Activated naive CD4-positive, alpha-beta T cell treated with anti-CD3 and anti-CD28 coated beads, Interleukin-2, amount 50 U/mL, for 24 hours (primary cell): ENCODE results near the gene GPN2.

ENCODE experiments used
- H3K27ac Mint-ChIP-seq: one replicate; pipeline ENCODE4 v1.8.0; 2021; ENCODE audit warnings: mild to moderate bottlenecking, mixed read lengths
- H3K27me3 Mint-ChIP-seq: one replicate; pipeline ENCODE4 v1.8.0; 2021; ENCODE audit warnings: mixed read lengths
- H3K36me3 Mint-ChIP-seq: one replicate; pipeline ENCODE4 v1.8.0; 2021; ENCODE audit warnings: mixed read lengths
- H3K4me1 Mint-ChIP-seq: one replicate; pipeline ENCODE4 v1.8.0; 2021; ENCODE audit warnings: mixed read lengths
- H3K4me3 Mint-ChIP-seq: one replicate; pipeline ENCODE4 v1.8.0; 2021; ENCODE audit warnings: mild to moderate bottlenecking, mixed read lengths
- H3K9me3 Mint-ChIP-seq: one replicate; pipeline ENCODE4 v1.8.0; 2021; ENCODE audit warnings: mixed read lengths

GPN2 gene

GRCh38 chr1:26889551-26890466, at the start of gene GPN2:
TSS of gene GPN2 (minus strand) at chr1:26890283. CDS start at chr1:26890096, 187 bp downstream.
- no peaks in the 10 kb centered on the region for H3K27me3 Mint-ChIP-seq
- peaks cover 28% of the 10 kb centered on the region for H3K4me1 Mint-ChIP-seq
- peak within 1 kb of the TSS; percentile 94 for H3K27ac Mint-ChIP-seq
- no peaks in the 10 kb centered on the region for H3K9me3 Mint-ChIP-seq
- H3K4me3 Mint-ChIP-seq = peak within 1 kb of the TSS; percentile 97
- H3K36me3 Mint-ChIP-seq = peaks cover 16% of the 10 kb centered on the region

GRCh38 chr1:26938659-26939025, 48.6 kb upstream of the GPN2 start:
- H3K36me3 Mint-ChIP-seq = peaks cover 5% of the 10 kb centered on the region
- no peaks in the 10 kb centered on the region for H3K9me3 Mint-ChIP-seq
- H3K4me3 Mint-ChIP-seq = no peak overlapping the region
- no peak overlapping the region for H3K27ac Mint-ChIP-seq
- H3K4me1 Mint-ChIP-seq = no peaks in the 10 kb centered on the region
- no peaks in the 10 kb centered on the region for H3K27me3 Mint-ChIP-seq

- H3K27ac Mint-ChIP-seq = no peak overlapping the region
- H3K27me3 Mint-ChIP-seq = no peaks in the 10 kb centered on the region
- no peaks in the 10 kb centered on the region for H3K9me3 Mint-ChIP-seq
- no peak overlapping the region for H3K4me3 Mint-ChIP-seq
- no peaks in the 10 kb centered on the region for H3K4me1 Mint-ChIP-seq
- peaks cover 5% of the 10 kb centered on the region for H3K36me3 Mint-ChIP-seq
Measured at GRCh38 chr1:26938004-26938658, 48.0 kb upstream of the GPN2 start.

GRCh38 chr1:26936823-26937222, 46.7 kb upstream of the GPN2 start:
- Mint-ChIP-seq H3K36me3 (peaks cover 4% of the 10 kb centered on the region), H3K4me1 (peaks cover 5% of the 10 kb centered on the region), H3K4me3 (no peak overlapping the region)

GRCh38 chr1:26932531-26932930, 42.4 kb upstream of the GPN2 start:
- H3K4me3 Mint-ChIP-seq = no peak overlapping the region
- H3K27me3 Mint-ChIP-seq = no peaks in the 10 kb centered on the region
- no peak overlapping the region for H3K27ac Mint-ChIP-seq
- peaks cover 12% of the 10 kb centered on the region for H3K4me1 Mint-ChIP-seq
- H3K36me3 Mint-ChIP-seq = peaks cover 10% of the 10 kb centered on the region
- no peaks in the 10 kb centered on the region for H3K9me3 Mint-ChIP-seq

More at GRCh38 chr1:26936823-26937222, 46.7 kb upstream of the GPN2 start:
- H3K9me3 Mint-ChIP-seq = no peaks in the 10 kb centered on the region
- H3K27ac Mint-ChIP-seq = no peak overlapping the region
- H3K27me3 Mint-ChIP-seq = no peaks in the 10 kb centered on the region

- H3K4me1 Mint-ChIP-seq = peaks cover 48% of the 10 kb centered on the region
Measured at GRCh38 chr1:26923711-26924110, 33.6 kb upstream of the GPN2 start.

GRCh38 chr1:26922901-26923300, 32.8 kb upstream of the GPN2 start:
- H3K36me3 Mint-ChIP-seq = peaks cover 18% of the 10 kb centered on the region
- H3K4me1 Mint-ChIP-seq = peaks cover 45% of the 10 kb centered on the region

More at GRCh38 chr1:26923711-26924110, 33.6 kb upstream of the GPN2 start:
- no peaks in the 10 kb centered on the region for H3K27me3 Mint-ChIP-seq
- H3K27ac Mint-ChIP-seq = peak overlapping the region; percentile 30
- H3K4me3 Mint-ChIP-seq = peak overlapping the region; percentile 97
- H3K36me3 Mint-ChIP-seq = peaks cover 22% of the 10 kb centered on the region
- no peaks in the 10 kb centered on the region for H3K9me3 Mint-ChIP-seq

GRCh38 chr1:26922431-26922729, 32.3 kb upstream of the GPN2 start:
- peak overlapping the region; percentile 92 for H3K27ac Mint-ChIP-seq
- H3K36me3 Mint-ChIP-seq = peaks cover 15% of the 10 kb centered on the region
- peaks cover 40% of the 10 kb centered on the region for H3K4me1 Mint-ChIP-seq
- peak overlapping the region; percentile 97 for H3K4me3 Mint-ChIP-seq
- no peaks in the 10 kb centered on the region for H3K27me3 Mint-ChIP-seq
- no peaks in the 10 kb centered on the region for H3K9me3 Mint-ChIP-seq

More at GRCh38 chr1:26922901-26923300, 32.8 kb upstream of the GPN2 start:
- Mint-ChIP-seq H3K27me3 (no peaks in the 10 kb centered on the region), H3K9me3 (no peaks in the 10 kb centered on the region), H3K27ac (peak overlapping the region; percentile 92), H3K4me3 (peak overlapping the region; percentile 97)

GRCh38 chr1:26921540-26922430, 31.7 kb upstream of the GPN2 start, which contains the start of gene NUDC:
TSS of gene NUDC (plus strand) at chr1:26921743. CDS start at chr1:26921849, 106 bp downstream.
- peaks cover 36% of the 10 kb centered on the region for H3K4me1 Mint-ChIP-seq
- peak within 1 kb of the TSS; percentile 98 for H3K27ac Mint-ChIP-seq
- peak within 1 kb of the TSS; percentile 97 for H3K4me3 Mint-ChIP-seq
- H3K27me3 Mint-ChIP-seq = no peaks in the 10 kb centered on the region
- H3K36me3 Mint-ChIP-seq = peaks cover 12% of the 10 kb centered on the region
- no peaks in the 10 kb centered on the region for H3K9me3 Mint-ChIP-seq

- Mint-ChIP-seq H3K9me3 (no peaks in the 10 kb centered on the region), H3K27me3 (no peaks in the 10 kb centered on the region), H3K27ac (peak overlapping the region; percentile 98), H3K4me1 (peaks cover 34% of the 10 kb centered on the region), H3K36me3 (peaks cover 12% of the 10 kb centered on the region), H3K4me3 (peak overlapping the region; percentile 97)
Measured at GRCh38 chr1:26921126-26921539, 31.1 kb upstream of the GPN2 start.

- Mint-ChIP-seq H3K36me3 (no peaks in the 10 kb centered on the region), H3K9me3 (no peaks in the 10 kb centered on the region), H3K4me3 (no peak overlapping the region), H3K4me1 (peaks cover 2% of the 10 kb centered on the region), H3K27me3 (no peaks in the 10 kb centered on the region), H3K27ac (no peak overlapping the region)
Measured at GRCh38 chr1:26915204-26915842, 25.2 kb upstream of the GPN2 start.

GRCh38 chr1:26913754-26914619, 23.9 kb upstream of the GPN2 start, which contains the start of gene NR0B2:
TSS of gene NR0B2 (minus strand) at chr1:26913975. CDS start at chr1:26913940, 35 bp downstream.
- Mint-ChIP-seq H3K4me1 (no peaks in the 10 kb centered on the region), H3K4me3 (no peak within 1 kb of the TSS), H3K27ac (no peak within 1 kb of the TSS), H3K9me3 (no peaks in the 10 kb centered on the region), H3K36me3 (no peaks in the 10 kb centered on the region), H3K27me3 (no peaks in the 10 kb centered on the region)

- Mint-ChIP-seq H3K9me3 (no peaks in the 10 kb centered on the region), H3K27me3 (no peaks in the 10 kb centered on the region), H3K27ac (no peak overlapping the region), H3K36me3 (no peaks in the 10 kb centered on the region), H3K4me1 (no peaks in the 10 kb centered on the region), H3K4me3 (no peak overlapping the region)
Measured at GRCh38 chr1:26913389-26913753, 23.3 kb upstream of the GPN2 start.

- H3K36me3 Mint-ChIP-seq = no peaks in the 10 kb centered on the region
- no peak overlapping the region for H3K4me3 Mint-ChIP-seq
- H3K9me3 Mint-ChIP-seq = no peaks in the 10 kb centered on the region
- H3K27ac Mint-ChIP-seq = no peak overlapping the region
- no peaks in the 10 kb centered on the region for H3K4me1 Mint-ChIP-seq
- no peaks in the 10 kb centered on the region for H3K27me3 Mint-ChIP-seq
Measured at GRCh38 chr1:26912147-26912490, 22.0 kb upstream of the GPN2 start.
